ENCODE measurements around the gene DLGAP3.
A peak's percentile ranks its signal among the peaks of the same experiment; 100 is the strongest.

Gene DLGAP3

DNA sequence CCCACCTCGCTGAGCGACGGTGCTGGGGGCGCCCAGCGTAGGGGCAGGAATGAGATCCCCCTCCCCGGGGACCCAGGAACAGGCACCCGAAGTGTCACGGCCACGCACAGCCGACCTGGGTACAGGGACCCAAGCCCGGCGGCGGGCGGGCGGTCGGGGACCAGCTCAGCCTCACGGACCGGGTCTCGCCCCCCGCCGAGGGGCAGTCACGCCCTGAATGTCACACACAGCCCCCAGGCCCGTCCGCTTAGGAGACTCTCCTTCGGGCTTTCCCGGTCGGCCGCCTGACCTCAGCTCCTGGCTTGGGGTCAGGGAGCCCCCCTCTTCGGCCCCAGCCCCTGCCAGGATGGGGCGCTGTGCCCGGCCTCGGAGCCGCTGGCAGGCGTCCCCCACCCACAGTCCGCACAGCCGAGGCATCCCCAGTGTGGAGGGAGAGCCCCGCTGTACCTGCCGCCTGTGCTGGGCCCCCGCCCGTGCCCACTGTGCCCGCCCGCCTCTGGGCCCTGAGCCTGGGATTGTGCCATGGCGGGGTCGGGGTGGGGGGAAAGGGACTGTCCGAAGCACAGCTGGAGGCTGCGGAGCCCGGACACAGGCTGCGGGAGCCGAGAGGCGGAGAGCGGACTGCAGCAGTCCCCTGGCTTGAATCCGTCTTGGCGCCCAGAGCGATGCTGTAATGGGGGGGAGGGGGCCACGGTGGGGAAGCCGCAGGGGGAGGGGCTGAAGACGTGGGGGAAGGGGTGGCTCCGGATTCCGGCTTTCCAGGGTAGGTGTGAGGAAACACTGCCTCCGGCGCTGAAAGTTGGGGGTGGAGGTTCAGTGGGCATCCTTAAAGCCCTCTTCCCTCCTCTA lies 627 bp upstream of the DLGAP3 start:
- Histone ChIP-seq H3K36me3 (ENCODE audit: control insufficient read depth in 2 of 2, insufficient read depth in 2 of 2, low read length in 2 of 2) (no peaks in the 10 kb centered on the region), H3K9me3 (ENCODE audit: control insufficient read depth in 2 of 2, low read length in 2 of 2) (no peaks in the 10 kb centered on the region), H3K27me3 (ENCODE audit: control insufficient read depth in 2 of 2, insufficient read depth in 2 of 2, low read length in 2 of 2) (peaks cover 31 to 36% of the 10 kb centered on the region in 2 donors), H3K4me3 (ENCODE audit: low read length in 2 of 2) (no peak overlapping the region), H3K27ac (ENCODE audit: low read depth in 2 of 2, low read length in 2 of 2) (no peak overlapping the region), H3K4me1 (ENCODE audit: control insufficient read depth in 2 of 2, insufficient read depth in 2 of 2, low read length in 2 of 2) (peaks cover 0 to 4% of the 10 kb centered on the region in 2 donors), H3K9ac (ENCODE audit: low read depth in 1 of 2, low read length in 2 of 2) (no peak overlapping the region)

DNA sequence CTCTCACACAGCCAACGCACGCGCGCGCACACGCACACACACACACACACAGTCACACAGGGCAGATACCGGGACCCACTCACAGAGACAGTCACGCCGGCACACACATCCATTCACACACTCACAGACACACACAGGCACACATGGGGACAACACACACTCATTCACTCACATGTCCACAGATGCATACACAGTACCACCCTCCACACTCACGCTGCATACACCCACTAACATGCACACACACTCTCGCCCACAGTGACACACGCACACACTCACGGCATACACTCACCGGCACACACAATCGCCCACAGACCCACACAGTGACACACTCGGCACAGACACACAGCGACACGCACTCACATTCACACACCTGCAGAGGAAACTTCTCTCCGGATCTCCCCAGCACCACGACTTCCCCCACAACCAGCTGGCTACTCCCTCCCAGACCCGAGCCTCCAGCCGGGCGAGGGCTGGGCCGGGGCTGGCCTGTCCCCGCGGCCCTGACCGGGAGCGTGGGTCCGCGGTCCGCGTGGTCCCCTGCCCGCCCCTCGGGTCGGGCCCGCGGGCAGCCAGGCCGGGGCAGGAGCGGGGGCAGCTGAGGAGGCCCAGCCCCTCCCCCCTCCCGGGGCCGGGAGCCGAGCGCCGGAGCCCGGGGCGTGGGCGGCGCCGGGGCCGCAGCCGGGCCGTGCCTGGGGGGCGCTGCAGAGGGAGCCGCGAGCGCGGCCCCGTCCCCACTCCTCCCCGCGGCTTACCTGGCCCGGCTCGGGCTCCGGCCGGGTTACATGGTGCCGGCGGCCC lies 552 bp downstream of the DLGAP3 start:
- H3K4me1 ChIP-seq (ENCODE audit: control insufficient read depth in 2 of 2, insufficient read depth in 2 of 2, low read length in 2 of 2): peaks cover 0 to 4% of the 10 kb centered on the region in 2 donors
- no peaks in the 10 kb centered on the region for H3K9me3 ChIP-seq (ENCODE audit: control insufficient read depth in 2 of 2, low read length in 2 of 2)
- H3K27me3 ChIP-seq (ENCODE audit: control insufficient read depth in 2 of 2, insufficient read depth in 2 of 2, low read length in 2 of 2): peaks cover 31 to 40% of the 10 kb centered on the region in 2 donors
- no peaks in the 10 kb centered on the region for H3K36me3 ChIP-seq (ENCODE audit: control insufficient read depth in 2 of 2, insufficient read depth in 2 of 2, low read length in 2 of 2)
- H3K4me3 ChIP-seq (ENCODE audit: low read length in 2 of 2): peak overlapping the region in 1 of 2 donors; percentile 46
- H3K9ac ChIP-seq (ENCODE audit: low read depth in 1 of 2, low read length in 2 of 2): no peak overlapping the region
- no peak overlapping the region for H3K27ac ChIP-seq (ENCODE audit: low read depth in 2 of 2, low read length in 2 of 2)

GRCh38 chr1:34928066-34928696 lies 1.3 kb downstream of the DLGAP3 start:
- H3K27ac ChIP-seq (ENCODE audit: low read depth in 2 of 2, low read length in 2 of 2): no peak overlapping the region
- H3K9ac ChIP-seq (ENCODE audit: low read depth in 1 of 2, low read length in 2 of 2): no peak overlapping the region
- no peak overlapping the region for H3K4me3 ChIP-seq (ENCODE audit: low read length in 2 of 2)
- peaks cover 0 to 4% of the 10 kb centered on the region in 2 donors for H3K4me1 ChIP-seq (ENCODE audit: control insufficient read depth in 2 of 2, insufficient read depth in 2 of 2, low read length in 2 of 2)
- H3K27me3 ChIP-seq (ENCODE audit: control insufficient read depth in 2 of 2, insufficient read depth in 2 of 2, low read length in 2 of 2): peaks cover 37 to 42% of the 10 kb centered on the region in 2 donors
- H3K9me3 ChIP-seq (ENCODE audit: control insufficient read depth in 2 of 2, low read length in 2 of 2): no peaks in the 10 kb centered on the region
- no peaks in the 10 kb centered on the region for H3K36me3 ChIP-seq (ENCODE audit: control insufficient read depth in 2 of 2, insufficient read depth in 2 of 2, low read length in 2 of 2)

- no peak overlapping the region for H3K27ac ChIP-seq (ENCODE audit: low read depth in 2 of 2, low read length in 2 of 2)
- no peak overlapping the region for H3K4me3 ChIP-seq (ENCODE audit: low read length in 2 of 2)
- H3K36me3 ChIP-seq (ENCODE audit: control insufficient read depth in 2 of 2, insufficient read depth in 2 of 2, low read length in 2 of 2): no peaks in the 10 kb centered on the region
- peaks cover 0 to 4% of the 10 kb centered on the region in 2 donors for H3K4me1 ChIP-seq (ENCODE audit: control insufficient read depth in 2 of 2, insufficient read depth in 2 of 2, low read length in 2 of 2)
- H3K9ac ChIP-seq (ENCODE audit: low read depth in 1 of 2, low read length in 2 of 2): no peak overlapping the region
- peaks cover 42 to 44% of the 10 kb centered on the region in 2 donors for H3K27me3 ChIP-seq (ENCODE audit: control insufficient read depth in 2 of 2, insufficient read depth in 2 of 2, low read length in 2 of 2)
- no peaks in the 10 kb centered on the region for H3K9me3 ChIP-seq (ENCODE audit: control insufficient read depth in 2 of 2, low read length in 2 of 2)
Measured at GRCh38 chr1:34927316-34927715, 2.1 kb downstream of the DLGAP3 start.

DNA sequence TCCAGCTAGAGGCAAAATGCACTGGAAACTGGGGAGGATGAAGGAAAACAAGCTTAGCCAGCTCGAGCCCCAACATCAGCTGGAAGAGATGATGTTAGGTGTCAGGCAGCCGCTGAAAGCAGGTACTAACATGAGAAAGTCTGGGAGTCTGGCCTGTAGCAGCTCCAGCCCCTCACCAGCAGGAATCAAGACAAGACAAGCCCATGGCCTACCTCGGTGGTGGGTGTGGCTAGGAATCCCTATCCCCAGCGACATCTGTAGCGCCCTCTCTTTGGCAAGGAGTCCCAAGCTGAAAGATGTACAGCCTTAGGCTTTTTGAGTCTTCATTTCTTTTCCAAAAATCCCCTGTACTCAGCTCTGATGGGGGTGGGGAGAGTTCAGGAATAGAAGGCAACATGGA lies 2.6 kb downstream of the DLGAP3 start:
- no peak overlapping the region for H3K9ac ChIP-seq (ENCODE audit: low read depth in 1 of 2, low read length in 2 of 2)
- H3K36me3 ChIP-seq (ENCODE audit: control insufficient read depth in 2 of 2, insufficient read depth in 2 of 2, low read length in 2 of 2): no peaks in the 10 kb centered on the region
- peaks cover 42 to 47% of the 10 kb centered on the region in 2 donors for H3K27me3 ChIP-seq (ENCODE audit: control insufficient read depth in 2 of 2, insufficient read depth in 2 of 2, low read length in 2 of 2)
- H3K4me3 ChIP-seq (ENCODE audit: low read length in 2 of 2): no peak overlapping the region
- no peak overlapping the region for H3K27ac ChIP-seq (ENCODE audit: low read depth in 2 of 2, low read length in 2 of 2)
- peaks cover 0 to 4% of the 10 kb centered on the region in 2 donors for H3K4me1 ChIP-seq (ENCODE audit: control insufficient read depth in 2 of 2, insufficient read depth in 2 of 2, low read length in 2 of 2)
- no peaks in the 10 kb centered on the region for H3K9me3 ChIP-seq (ENCODE audit: control insufficient read depth in 2 of 2, low read length in 2 of 2)

GRCh38 chr1:34926156-34926555 lies 3.3 kb downstream of the DLGAP3 start:
- peaks cover 0 to 4% of the 10 kb centered on the region in 2 donors for H3K4me1 ChIP-seq (ENCODE audit: control insufficient read depth in 2 of 2, insufficient read depth in 2 of 2, low read length in 2 of 2)
- peaks cover 42 to 47% of the 10 kb centered on the region in 2 donors for H3K27me3 ChIP-seq (ENCODE audit: control insufficient read depth in 2 of 2, insufficient read depth in 2 of 2, low read length in 2 of 2)
- no peak overlapping the region for H3K27ac ChIP-seq (ENCODE audit: low read depth in 2 of 2, low read length in 2 of 2)
- no peak overlapping the region for H3K9ac ChIP-seq (ENCODE audit: low read depth in 1 of 2, low read length in 2 of 2)
- H3K36me3 ChIP-seq (ENCODE audit: control insufficient read depth in 2 of 2, insufficient read depth in 2 of 2, low read length in 2 of 2): no peaks in the 10 kb centered on the region
- H3K9me3 ChIP-seq (ENCODE audit: control insufficient read depth in 2 of 2, low read length in 2 of 2): no peaks in the 10 kb centered on the region
- H3K4me3 ChIP-seq (ENCODE audit: low read length in 2 of 2): no peak overlapping the region

DNA sequence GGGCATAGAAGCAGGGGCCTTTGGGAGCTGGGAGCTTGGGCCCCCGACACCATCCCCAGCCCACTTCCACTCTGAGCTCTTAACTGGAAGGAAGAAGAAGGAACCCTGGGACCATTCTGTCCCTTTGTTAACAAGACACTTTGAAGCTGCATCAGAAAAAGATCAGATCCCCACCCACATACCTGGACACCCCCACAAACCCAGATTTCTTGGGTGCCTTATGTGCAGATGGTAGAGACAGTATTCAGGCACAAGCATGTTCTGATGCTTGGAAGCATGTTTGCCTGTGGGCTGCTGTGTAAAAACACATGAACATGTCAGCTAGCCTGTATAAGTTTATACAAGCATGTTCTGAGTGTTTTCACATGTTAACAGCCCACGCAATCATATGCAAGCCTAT lies 3.7 kb downstream of the DLGAP3 start:
- H3K9ac ChIP-seq (ENCODE audit: low read depth in 1 of 2, low read length in 2 of 2): no peak overlapping the region
- no peaks in the 10 kb centered on the region for H3K36me3 ChIP-seq (ENCODE audit: control insufficient read depth in 2 of 2, insufficient read depth in 2 of 2, low read length in 2 of 2)
- peaks cover 41 to 43% of the 10 kb centered on the region in 2 donors for H3K27me3 ChIP-seq (ENCODE audit: control insufficient read depth in 2 of 2, insufficient read depth in 2 of 2, low read length in 2 of 2)
- H3K4me1 ChIP-seq (ENCODE audit: control insufficient read depth in 2 of 2, insufficient read depth in 2 of 2, low read length in 2 of 2): peaks cover 0 to 4% of the 10 kb centered on the region in 2 donors
- H3K27ac ChIP-seq (ENCODE audit: low read depth in 2 of 2, low read length in 2 of 2): no peak overlapping the region
- H3K4me3 ChIP-seq (ENCODE audit: low read length in 2 of 2): no peak overlapping the region
- H3K9me3 ChIP-seq (ENCODE audit: control insufficient read depth in 2 of 2, low read length in 2 of 2): no peaks in the 10 kb centered on the region

GRCh38 chr1:34924759-34925555 lies 4.5 kb downstream of the DLGAP3 start:
- no peak overlapping the region for H3K27ac ChIP-seq (ENCODE audit: low read depth in 2 of 2, low read length in 2 of 2)
- H3K9me3 ChIP-seq (ENCODE audit: control insufficient read depth in 2 of 2, low read length in 2 of 2): no peaks in the 10 kb centered on the region
- no peak overlapping the region for H3K4me3 ChIP-seq (ENCODE audit: low read length in 2 of 2)
- H3K4me1 ChIP-seq (ENCODE audit: control insufficient read depth in 2 of 2, insufficient read depth in 2 of 2, low read length in 2 of 2): peaks cover 0 to 4% of the 10 kb centered on the region in 2 donors
- H3K9ac ChIP-seq (ENCODE audit: low read depth in 1 of 2, low read length in 2 of 2): no peak overlapping the region
- H3K27me3 ChIP-seq (ENCODE audit: control insufficient read depth in 2 of 2, insufficient read depth in 2 of 2, low read length in 2 of 2): peaks cover 37 to 43% of the 10 kb centered on the region in 2 donors
- H3K36me3 ChIP-seq (ENCODE audit: control insufficient read depth in 2 of 2, insufficient read depth in 2 of 2, low read length in 2 of 2): no peaks in the 10 kb centered on the region

DNA sequence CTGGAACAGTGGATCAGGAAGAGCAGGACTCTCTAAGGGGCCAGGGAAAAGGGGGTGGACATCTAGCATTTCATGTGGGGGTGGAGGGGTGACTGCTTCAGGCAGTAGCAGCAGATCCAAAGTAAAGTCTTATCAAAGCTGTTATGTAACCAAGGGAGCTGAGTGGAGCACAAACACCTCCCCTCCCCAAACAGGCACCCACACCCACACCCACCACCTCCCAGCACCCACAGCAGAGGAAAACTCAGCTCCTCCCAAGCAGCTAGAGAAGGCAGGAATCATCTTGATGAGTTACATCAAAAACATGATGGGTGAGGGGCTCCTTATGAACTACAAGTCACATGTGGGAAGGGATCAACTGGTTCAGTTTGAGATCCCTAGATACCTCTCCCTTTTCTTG lies 6.0 kb downstream of the DLGAP3 start:
- H3K36me3 ChIP-seq (ENCODE audit: control insufficient read depth in 2 of 2, insufficient read depth in 2 of 2, low read length in 2 of 2): no peaks in the 10 kb centered on the region
- H3K9me3 ChIP-seq (ENCODE audit: control insufficient read depth in 2 of 2, low read length in 2 of 2): no peaks in the 10 kb centered on the region
- peaks cover 30 to 38% of the 10 kb centered on the region in 2 donors for H3K27me3 ChIP-seq (ENCODE audit: control insufficient read depth in 2 of 2, insufficient read depth in 2 of 2, low read length in 2 of 2)
- H3K4me1 ChIP-seq (ENCODE audit: control insufficient read depth in 2 of 2, insufficient read depth in 2 of 2, low read length in 2 of 2): no peaks in the 10 kb centered on the region
- no peak overlapping the region for H3K9ac ChIP-seq (ENCODE audit: low read depth in 1 of 2, low read length in 2 of 2)
- H3K4me3 ChIP-seq (ENCODE audit: low read length in 2 of 2): no peak overlapping the region
- H3K27ac ChIP-seq (ENCODE audit: low read depth in 2 of 2, low read length in 2 of 2): no peak overlapping the region
